Erythroblast (primary cell): ENCODE data around the gene GPRIN1.

ENCODE experiments used
- GATA1 ChIP-seq: IDR thresholded peaks from 2 replicates; pipeline ENCODE4 v1.6.1; 2011; ENCODE audit warnings: low read depth, mild to moderate bottlenecking, control low read depth, low read length, moderate library complexity
- POLR2A ChIP-seq: IDR thresholded peaks from 2 replicates; pipeline ENCODE4 v1.6.1; 2011; ENCODE audit warnings: mild to moderate bottlenecking, low read length

DNA sequence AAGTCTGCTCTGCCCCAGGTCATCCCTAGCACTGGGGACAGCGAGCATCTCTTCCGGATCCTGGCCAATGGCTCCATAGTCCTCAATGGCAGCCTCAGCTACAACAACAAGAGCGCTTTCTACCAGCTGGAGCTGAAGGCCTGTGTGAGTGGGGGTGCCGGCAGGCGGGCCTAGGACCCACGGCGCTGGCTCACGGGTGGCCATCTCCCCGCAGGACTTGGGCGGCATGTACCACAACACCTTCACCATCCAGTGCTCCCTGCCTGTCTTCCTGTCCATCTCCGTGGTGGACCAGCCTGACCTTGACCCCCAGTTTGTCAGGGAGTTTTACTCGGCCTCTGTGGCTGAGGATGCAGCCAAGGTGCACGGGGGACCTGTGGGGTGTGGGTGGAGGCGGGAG, 34.9 kb downstream of the GPRIN1 start:
- TF ChIP-seq POLR2A (no peak), GATA1 (no peak)
